ENCODE results near the gene MAP2K5. TPM values are rescaled to one million over a fixed set of nuclear protein-coding genes. Genes with fewer than 3 reads are reported as not detected.

The MAP2K5 gene
- total and polyA plus RNA-seq, 4 donors, result 3.8 to 6.4 (median 5.6) TPM

GRCh38 chr15:67805666-67806516 is 263.4 kb downstream of the MAP2K5 start:
- Histone ChIP-seq H3K4me1 (ENCODE audit: control insufficient read depth in 4 of 4, insufficient read depth in 4 of 4, low read length in 3 of 4) (no peaks in the 10 kb centered on the region), H3K36me3 (ENCODE audit: control insufficient read depth in 4 of 4, insufficient read depth in 3 of 4, low read depth in 1 of 4, low read length in 3 of 4) (peaks cover 0 to 8% (median 2%) of the 10 kb centered on the region in 4 donors), H3K4me3 (ENCODE audit: low read depth in 1 of 3, low read length in 3 of 3) (no peak overlapping the region), H3K9me3 (ENCODE audit: control insufficient read depth in 4 of 4, low read length in 3 of 4) (no peaks in the 10 kb centered on the region), H3K27me3 (ENCODE audit: control insufficient read depth in 4 of 4, insufficient read depth in 4 of 4, low read length in 3 of 4) (no peaks in the 10 kb centered on the region), H3K9ac (ENCODE audit: low read depth in 1 of 2, low read length in 2 of 2) (no peak overlapping the region), H3K27ac (ENCODE audit: low read depth in 1 of 2, low read length in 2 of 2) (no peak overlapping the region)
- no peak for DNase-seq (ENCODE audit: low spot score)
- no peak for TF ChIP-seq FOXA2 (IDR thresholded peaks at IDR 0.05)
- TF ChIP-seq, protein P1, sequence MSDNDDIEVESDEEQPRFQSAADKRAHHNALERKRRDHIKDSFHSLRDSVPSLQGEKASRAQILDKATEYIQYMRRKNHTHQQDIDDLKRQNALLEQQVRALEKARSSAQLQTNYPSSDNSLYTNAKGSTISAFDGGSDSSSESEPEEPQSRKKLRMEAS (IDR thresholded peaks at IDR 0.05), result no peak
- TF ChIP-seq TAF1 (conservative IDR thresholded peaks at IDR 0.05), result no peak
- no peak for TF ChIP-seq RAD21 (IDR thresholded peaks at IDR 0.05)
- TF ChIP-seq, protein P2, sequence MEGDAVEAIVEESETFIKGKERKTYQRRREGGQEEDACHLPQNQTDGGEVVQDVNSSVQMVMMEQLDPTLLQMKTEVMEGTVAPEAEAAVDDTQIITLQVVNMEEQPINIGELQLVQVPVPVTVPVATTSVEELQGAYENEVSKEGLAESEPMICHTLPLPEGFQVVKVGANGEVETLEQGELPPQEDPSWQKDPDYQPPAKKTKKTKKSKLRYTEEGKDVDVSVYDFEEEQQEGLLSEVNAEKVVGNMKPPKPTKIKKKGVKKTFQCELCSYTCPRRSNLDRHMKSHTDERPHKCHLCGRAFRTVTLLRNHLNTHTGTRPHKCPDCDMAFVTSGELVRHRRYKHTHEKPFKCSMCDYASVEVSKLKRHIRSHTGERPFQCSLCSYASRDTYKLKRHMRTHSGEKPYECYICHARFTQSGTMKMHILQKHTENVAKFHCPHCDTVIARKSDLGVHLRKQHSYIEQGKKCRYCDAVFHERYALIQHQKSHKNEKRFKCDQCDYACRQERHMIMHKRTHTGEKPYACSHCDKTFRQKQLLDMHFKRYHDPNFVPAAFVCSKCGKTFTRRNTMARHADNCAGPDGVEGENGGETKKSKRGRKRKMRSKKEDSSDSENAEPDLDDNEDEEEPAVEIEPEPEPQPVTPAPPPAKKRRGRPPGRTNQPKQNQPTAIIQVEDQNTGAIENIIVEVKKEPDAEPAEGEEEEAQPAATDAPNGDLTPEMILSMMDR (IDR thresholded peaks at IDR 0.05; ENCODE audit: low read depth, low read length, missing input control), result no peak
- TF ChIP-seq GABPA (IDR thresholded peaks at IDR 0.05 in 1 of 2, conservative IDR thresholded peaks at IDR 0.05 in 1 of 2), result no peak
- TF ChIP-seq SP1 (IDR thresholded peaks at IDR 0.05), result no peak
- TF ChIP-seq YY1 (IDR thresholded peaks at IDR 0.05), result no peak
- no peak for TF ChIP-seq HNF4G (IDR thresholded peaks at IDR 0.05)
- TF ChIP-seq, protein P3, sequence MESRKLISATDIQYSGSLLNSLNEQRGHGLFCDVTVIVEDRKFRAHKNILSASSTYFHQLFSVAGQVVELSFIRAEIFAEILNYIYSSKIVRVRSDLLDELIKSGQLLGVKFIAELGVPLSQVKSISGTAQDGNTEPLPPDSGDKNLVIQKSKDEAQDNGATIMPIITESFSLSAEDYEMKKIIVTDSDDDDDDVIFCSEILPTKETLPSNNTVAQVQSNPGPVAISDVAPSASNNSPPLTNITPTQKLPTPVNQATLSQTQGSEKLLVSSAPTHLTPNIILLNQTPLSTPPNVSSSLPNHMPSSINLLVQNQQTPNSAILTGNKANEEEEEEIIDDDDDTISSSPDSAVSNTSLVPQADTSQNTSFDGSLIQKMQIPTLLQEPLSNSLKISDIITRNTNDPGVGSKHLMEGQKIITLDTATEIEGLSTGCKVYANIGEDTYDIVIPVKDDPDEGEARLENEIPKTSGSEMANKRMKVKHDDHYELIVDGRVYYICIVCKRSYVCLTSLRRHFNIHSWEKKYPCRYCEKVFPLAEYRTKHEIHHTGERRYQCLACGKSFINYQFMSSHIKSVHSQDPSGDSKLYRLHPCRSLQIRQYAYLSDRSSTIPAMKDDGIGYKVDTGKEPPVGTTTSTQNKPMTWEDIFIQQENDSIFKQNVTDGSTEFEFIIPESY (IDR thresholded peaks at IDR 0.05), result no peak
- TF ChIP-seq, protein P4, sequence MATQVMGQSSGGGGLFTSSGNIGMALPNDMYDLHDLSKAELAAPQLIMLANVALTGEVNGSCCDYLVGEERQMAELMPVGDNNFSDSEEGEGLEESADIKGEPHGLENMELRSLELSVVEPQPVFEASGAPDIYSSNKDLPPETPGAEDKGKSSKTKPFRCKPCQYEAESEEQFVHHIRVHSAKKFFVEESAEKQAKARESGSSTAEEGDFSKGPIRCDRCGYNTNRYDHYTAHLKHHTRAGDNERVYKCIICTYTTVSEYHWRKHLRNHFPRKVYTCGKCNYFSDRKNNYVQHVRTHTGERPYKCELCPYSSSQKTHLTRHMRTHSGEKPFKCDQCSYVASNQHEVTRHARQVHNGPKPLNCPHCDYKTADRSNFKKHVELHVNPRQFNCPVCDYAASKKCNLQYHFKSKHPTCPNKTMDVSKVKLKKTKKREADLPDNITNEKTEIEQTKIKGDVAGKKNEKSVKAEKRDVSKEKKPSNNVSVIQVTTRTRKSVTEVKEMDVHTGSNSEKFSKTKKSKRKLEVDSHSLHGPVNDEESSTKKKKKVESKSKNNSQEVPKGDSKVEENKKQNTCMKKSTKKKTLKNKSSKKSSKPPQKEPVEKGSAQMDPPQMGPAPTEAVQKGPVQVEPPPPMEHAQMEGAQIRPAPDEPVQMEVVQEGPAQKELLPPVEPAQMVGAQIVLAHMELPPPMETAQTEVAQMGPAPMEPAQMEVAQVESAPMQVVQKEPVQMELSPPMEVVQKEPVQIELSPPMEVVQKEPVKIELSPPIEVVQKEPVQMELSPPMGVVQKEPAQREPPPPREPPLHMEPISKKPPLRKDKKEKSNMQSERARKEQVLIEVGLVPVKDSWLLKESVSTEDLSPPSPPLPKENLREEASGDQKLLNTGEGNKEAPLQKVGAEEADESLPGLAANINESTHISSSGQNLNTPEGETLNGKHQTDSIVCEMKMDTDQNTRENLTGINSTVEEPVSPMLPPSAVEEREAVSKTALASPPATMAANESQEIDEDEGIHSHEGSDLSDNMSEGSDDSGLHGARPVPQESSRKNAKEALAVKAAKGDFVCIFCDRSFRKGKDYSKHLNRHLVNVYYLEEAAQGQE (IDR thresholded peaks at IDR 0.05), result no peak
- TF ChIP-seq ATF3 (IDR thresholded peaks at IDR 0.05), result no peak
- TF ChIP-seq FOXA1 (IDR thresholded peaks at IDR 0.05), result no peak
- TF ChIP-seq HNF4A (conservative IDR thresholded peaks at IDR 0.05), result no peak
- TF ChIP-seq JUND (IDR thresholded peaks at IDR 0.05), result no peak
- no peak for TF ChIP-seq NR2F2 (IDR thresholded peaks at IDR 0.05)
- TF ChIP-seq RXRA (IDR thresholded peaks at IDR 0.05), result no peak
- no peak for TF ChIP-seq EGR1 (IDR thresholded peaks at IDR 0.05; ENCODE audit: low read depth in 2 of 2)
- WGBS, result 93% methylated on average over 16 of the region's 16 CpGs

Data from liver (tissue), 9 donors.